Endothelial cell of umbilical vein (primary cell): ENCODE results near the gene CX3CR1. TPM values are rescaled to one million over a fixed set of nuclear protein-coding genes. Genes with fewer than 3 reads are reported as not detected.

Experiments
- BruUV-seq: library from RNA; stranded (reverse); fragments of 400-500 nt; replicated peaks from 2 replicates; lab custom pipeline; 2021; lab: Mats Ljungman, UMichigan
- CTCF ChIA-PET: fragments of 300-600, 350-600 bp; sonication (Branson Sonifier 250); formaldehyde crosslinking; loops from one replicate; lab custom pipeline; 2021; ENCODE audit warnings: antibody characterized with exemption, inconsistent platforms; lab: Charles Lee
- POLR2A ChIA-PET: fragments of 300-600, 350-600 bp; sonication (Branson Sonifier 250); formaldehyde crosslinking; loops from one replicate; lab custom pipeline; 2021; ENCODE audit warnings: antibody characterized with exemption, inconsistent platforms; lab: Charles Lee
- DNase-seq: peaks from one replicate; pipeline ENCODE4 v3.0.0-alpha.2; 2011; ENCODE audit warnings: low read depth, low spot score
- FAIRE-seq: peaks from 2 replicates; lab custom pipeline; 2011; peaks lifted over from hg19 to GRCh38; lab: Jason Lieb, UNC
- H2AFZ ChIP-seq: 2 replicates; pipeline ENCODE4 v1.6.0; 2012; ENCODE audit warnings: low read depth, low read length, control low read depth, inconsistent platforms
- H3K27ac ChIP-seq: 2 replicates; pipeline ENCODE4 v1.5.1; 2011; ENCODE audit warnings: low read depth, mild to moderate bottlenecking, control low read depth, low read length, moderate library complexity; ENCODE audit not compliant: insufficient read depth
- H3K27me3 ChIP-seq, 2 experiments: 2 replicates each; pipeline versions ENCODE4 v1.6.0 to v1.6.1; 2011; ENCODE audit warnings: low read length in 2 of 2, mixed read lengths in 1 of 2; ENCODE audit not compliant: control insufficient read depth in 2 of 2, insufficient read depth in 2 of 2
- H3K36me3 ChIP-seq, 2 experiments: 2 replicates in 1 of 2; 3 replicates in 1 of 2; pipeline ENCODE4 v1.5.1; 2011; ENCODE audit warnings: low read length in 2 of 2, mild to moderate bottlenecking in 1 of 2, moderate library complexity in 1 of 2; ENCODE audit not compliant: control insufficient read depth in 2 of 2, insufficient read depth in 2 of 2; ENCODE audit errors: extremely low read depth in 1 of 2
- H3K4me1 ChIP-seq: 3 replicates; pipeline ENCODE4 v1.5.1; 2011; ENCODE audit warnings: mild to moderate bottlenecking, low read length; ENCODE audit not compliant: control insufficient read depth, insufficient read depth; ENCODE audit errors: extremely low read depth
- H3K4me2 ChIP-seq: 2 replicates; pipeline ENCODE4 v1.6.1; 2011; ENCODE audit warnings: low read length, control low read depth, mixed read lengths; ENCODE audit not compliant: insufficient read depth
- H3K4me3 ChIP-seq, 3 experiments: fragments of 200-600 bp in 1 of 3; sonication (generic), shearing (Covaris generic) in 1 of 3; replicated peaks in 1 of 3; 2 replicates each; pipeline ENCODE4 v1.5.1; 2011 to 2016; ENCODE audit warnings: control low read depth in 3 of 3, low read length in 3 of 3, mild to moderate bottlenecking in 2 of 3, inconsistent platforms in 1 of 3, low read depth in 1 of 3, moderate library complexity in 1 of 3; ENCODE audit not compliant: insufficient read depth in 1 of 3
- H3K79me2 ChIP-seq: 2 replicates; pipeline ENCODE4 v1.6.0; 2012; ENCODE audit warnings: low read length, inconsistent platforms; ENCODE audit not compliant: control insufficient read depth, insufficient read depth
- H3K9ac ChIP-seq: replicated peaks from 2 replicates; pipeline ENCODE3; 2011; ENCODE audit warnings: low read length, control low read depth; ENCODE audit not compliant: insufficient read depth; ENCODE audit errors: extremely low read depth
- H3K9me1 ChIP-seq: replicated peaks from 3 replicates; pipeline ENCODE4 v1.6.0; 2011; ENCODE audit warnings: mild to moderate bottlenecking, low read length; ENCODE audit not compliant: control insufficient read depth, insufficient read depth; ENCODE audit errors: extremely low read depth
- H3K9me3 ChIP-seq: replicated peaks from 2 replicates; pipeline ENCODE4 v1.5.1; 2012; ENCODE audit warnings: low read length, inconsistent platforms; ENCODE audit not compliant: control insufficient read depth, insufficient read depth
- H4K20me1 ChIP-seq: replicated peaks from 2 replicates; pipeline ENCODE3; 2011; ENCODE audit warnings: mild to moderate bottlenecking, low read length; ENCODE audit not compliant: control insufficient read depth, insufficient read depth; ENCODE audit errors: extremely low read depth
- CTCF ChIP-seq, 2 donors: IDR thresholded peaks; 1 replicate in 1 of 2; 2 replicates in 1 of 2; pipeline ENCODE4 v1.5.1; 2011; ENCODE audit warnings: low read length in 2 of 2, mild to moderate bottlenecking in 2 of 2, moderate library complexity in 2 of 2, control low read depth in 1 of 2, inconsistent platforms in 1 of 2, low read depth in 1 of 2; ENCODE audit not compliant: insufficient read depth in 1 of 2; ENCODE audit errors: extremely low read depth in 1 of 2
- EZH2 ChIP-seq: IDR thresholded peaks from 2 replicates; pipeline ENCODE4 v1.6.1; 2012; ENCODE audit warnings: borderline replicate concordance, low read depth, mild to moderate bottlenecking, moderate library complexity, low read length, inconsistent platforms; ENCODE audit not compliant: severe bottlenecking
- FOS ChIP-seq: IDR thresholded peaks from 2 replicates; pipeline ENCODE4 v1.6.1; 2011; ENCODE audit warnings: mild to moderate bottlenecking, low read length, moderate library complexity, borderline replicate concordance; ENCODE audit not compliant: insufficient read depth
- GATA2 ChIP-seq: IDR thresholded peaks from 2 replicates; pipeline ENCODE4 v1.7.0; 2011; ENCODE audit warnings: low read depth, mild to moderate bottlenecking, moderate library complexity, mixed read lengths, low read length; ENCODE audit not compliant: insufficient read length, insufficient read depth
- JUN ChIP-seq: IDR thresholded peaks from 2 replicates; pipeline ENCODE4 v1.6.1; 2011; ENCODE audit warnings: borderline replicate concordance, low read depth; ENCODE audit not compliant: insufficient read length, insufficient read depth
- MYC ChIP-seq: IDR thresholded peaks from one replicate; pipeline ENCODE4 v1.6.1; 2011; ENCODE audit warnings: mild to moderate bottlenecking, low read depth, low read length
- POLR2A ChIP-seq: IDR thresholded peaks from 2 replicates; pipeline ENCODE4 v1.6.1; 2012; ENCODE audit warnings: low read depth, mild to moderate bottlenecking, control low read depth, low read length
- dilution Hi-C: fragments of 300-500 bp; cut with MboI; formaldehyde crosslinking; loops from one replicate; pipeline ENCODE4 v1.15.0; 2019; ENCODE audit warnings: low sequenced_read_pairs; ENCODE audit not compliant: extremely low pct_ligation_motif_present
- intact Hi-C: fragments of 100-400 bp; cut with micrococcal nuclease; formaldehyde crosslinking; loops from one replicate; pipeline ENCODE4 v1.10.0; 2022
- polyA plus RNA-seq, 4 experiments: library from polyadenylated mRNA; depleted of rRNA in 3 of 4; stranded (reverse) in 3 of 4; unstranded in 1 of 4; fragments of >200 nt; gene quantifications; 2 replicates each; pipeline versions ENCODE4 v1.2.1 to v1.2.3, GENCODE V29; 2011 to 2012; ENCODE audit warnings: missing spikeins in 1 of 4
- total RNA-seq: library from RNA; stranded (reverse); gene quantifications from 2 replicates; pipeline ENCODE4 v1.2.3, GENCODE V29; 2021
- TF ChIP-seq, protein P1 (sequence below): IDR thresholded peaks from 2 replicates; pipeline ENCODE4 v1.6.1; 2011; ENCODE audit not compliant: insufficient read depth, insufficient read length

CX3CR1 gene
- total and polyA plus RNA-seq, 2 donors (not counting 3 experiments of a cell fraction or from before 2014, with no cell fraction given), result not detected

DNA sequence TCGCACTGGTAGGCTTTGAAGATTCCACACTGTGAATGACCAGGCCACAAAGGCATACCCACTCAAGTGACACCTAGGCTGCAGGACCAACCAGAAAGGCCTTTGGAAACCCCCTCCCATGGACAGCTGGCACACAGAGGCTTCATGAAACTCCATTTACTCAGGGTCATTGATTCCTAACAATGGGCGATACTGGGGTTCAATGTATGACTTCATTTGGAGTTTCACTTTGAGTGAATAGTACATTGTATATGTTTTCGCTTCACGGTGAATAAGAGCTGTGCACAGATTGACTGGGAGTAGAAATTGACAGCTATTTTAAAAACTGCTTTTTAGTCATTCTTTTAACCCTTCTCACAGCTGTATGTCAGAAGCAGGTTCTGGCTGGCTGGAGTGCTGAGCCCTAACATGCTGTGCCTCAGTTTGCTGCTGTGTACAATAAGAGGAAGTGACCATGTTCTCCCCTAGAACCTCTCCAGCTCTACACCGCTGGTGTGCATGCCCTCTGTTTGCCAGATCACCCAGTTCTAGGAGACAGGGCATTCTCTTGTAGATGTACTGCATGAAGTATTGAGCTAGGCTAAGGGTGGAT is 15.4 kb upstream of the CX3CR1 start:
- FAIRE-seq (no peak), DNase-seq (no peak)
- H3K4me1 ChIP-seq, result no peaks in the 10 kb centered on the region
- no peak overlapping the region for H2AFZ ChIP-seq
- H3K27ac ChIP-seq, result no peak overlapping the region
- dilution Hi-C loops (no loop called here), intact Hi-C loops (no loop called here)
- no peaks in the 10 kb centered on the region for H4K20me1 ChIP-seq
- no peak for TF ChIP-seq EZH2
- TF ChIP-seq, protein P1, sequence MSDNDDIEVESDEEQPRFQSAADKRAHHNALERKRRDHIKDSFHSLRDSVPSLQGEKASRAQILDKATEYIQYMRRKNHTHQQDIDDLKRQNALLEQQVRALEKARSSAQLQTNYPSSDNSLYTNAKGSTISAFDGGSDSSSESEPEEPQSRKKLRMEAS, result no peak
- TF ChIP-seq MYC, result no peak
- TF ChIP-seq CTCF (IDR thresholded peaks at IDR 0.05; ENCODE audit: extremely low read depth in 1 of 2, insufficient read depth in 1 of 2, low read depth in 1 of 2, low read length in 2 of 2), result no peak
- no peak for TF ChIP-seq JUN
- no peak for TF ChIP-seq GATA2
- TF ChIP-seq POLR2A, result no peak
- no peak for TF ChIP-seq FOS
- no peak overlapping the region for H3K4me2 ChIP-seq
- no peaks in the 10 kb centered on the region for H3K36me3 ChIP-seq
- no peaks in the 10 kb centered on the region for H3K9me3 ChIP-seq
- H3K27me3 ChIP-seq, result no peaks in the 10 kb centered on the region
- BruUV-seq, result no TSS peak
- no peaks in the 10 kb centered on the region for H3K79me2 ChIP-seq
- ChIA-PET CTCF (interaction anchor here (0.9 to 1.5 kb wide), 5 partner anchors 9 to 296 kb away, joined by 3 to 5 read pairs (median 3); no protein-coding TSS in a partner anchor), POLR2A (no interaction called here)
- H3K9ac ChIP-seq, result no peak overlapping the region
- no peak overlapping the region for H3K4me3 ChIP-seq
- H3K9me1 ChIP-seq, result no peaks in the 10 kb centered on the region
